Stomach (tissue), 9 donors: ENCODE data around the gene HLA-DOA. TPM values are rescaled to one million over a fixed set of nuclear protein-coding genes. Genes with fewer than 3 reads are reported as not detected.
A peak's percentile ranks its signal among the peaks of the same experiment; 100 is the strongest.

Source experiments
- DNase-seq, 2 donors: peaks; one replicate each; pipeline versions ENCODE4 v3.0.0 to v3.0.0-alpha.2; 2013 to 2019
- H3K27ac ChIP-seq, 5 donors: fragments of 200-600 bp in 4 of 5; sonication (generic) in 4 of 5; one replicate each; pipeline ENCODE4 v1.5.1; 2013 to 2019; ENCODE audit warnings: mild to moderate bottlenecking in 1 of 5, moderate library complexity in 1 of 5
- H3K27me3 ChIP-seq, 3 donors: fragments of 200-600 bp; sonication (generic); one replicate each; pipeline ENCODE4 v1.5.1; 2017 to 2019; ENCODE audit warnings: mixed run types in 1 of 3
- H3K36me3 ChIP-seq, 4 donors: fragments of 200-600 bp; sonication (generic); 1 replicate in 3 of 4; 2 replicates in 1 of 4; pipeline ENCODE4 v1.5.1; 2016 to 2019
- H3K4me1 ChIP-seq, 4 donors: fragments of 200-600 bp; sonication (generic); one replicate each; pipeline ENCODE4 v1.5.1; 2016 to 2019
- H3K4me3 ChIP-seq, 4 donors: fragments of 200-600 bp; sonication (generic) in 3 of 4; one replicate each; pipeline ENCODE4 v1.5.1; 2016 to 2019; ENCODE audit warnings: mild to moderate bottlenecking in 1 of 4
- H3K9me3 ChIP-seq, 4 donors: fragments of 200-600 bp; sonication (generic); one replicate each; pipeline ENCODE4 v1.5.1; 2016 to 2019
- CTCF ChIP-seq, 7 experiments: fragments of 450-650 bp in 4 of 7; fragments of 200-600 bp in 3 of 7; sonication (generic) in 3 of 7; IDR thresholded peaks; one replicate each; pipeline ENCODE4 v1.5.1; 2016 to 2019; ENCODE audit warnings: antibody characterized with exemption in 7 of 7, control low read depth in 2 of 7, mild to moderate bottlenecking in 1 of 7
- EP300 ChIP-seq: sonication (generic); formaldehyde crosslinking; IDR thresholded peaks from one replicate; pipeline ENCODE4 v1.6.1; 2017; ENCODE audit warnings: antibody characterized with exemption
- POLR2A ChIP-seq, 4 donors: fragments of 450-650 bp; IDR thresholded peaks; one replicate each; pipeline ENCODE4 v1.6.1; 2016; ENCODE audit warnings: antibody characterized with exemption in 4 of 4, control low read depth in 2 of 4, mild to moderate bottlenecking in 1 of 4, moderate library complexity in 1 of 4
- POLR2AphosphoS5 ChIP-seq, 3 donors: sonication (generic); formaldehyde crosslinking; IDR thresholded peaks; one replicate each; pipeline ENCODE4 v1.6.1; 2016; ENCODE audit warnings: antibody characterized with exemption in 3 of 3
- WGBS, 5 donors: extraction: QIAGEN DNeasy Blood & Tissue Kit in 3 of 5; methylation state at CpG; one replicate each; pipeline versions ENCODE4 v1.1.5 to v1.1.7; 2013 to 2018; 5-methylcytosine and 5-hydroxymethylcytosine counted together
- intact Hi-C: fragments of 100-400 bp; cut with DNase I; formaldehyde crosslinking; loops from one replicate; pipeline ENCODE4 v1.15.1; 2023; ENCODE audit warnings: low total_unique reads
- polyA plus RNA-seq, 3 donors: library from polyadenylated mRNA; stranded (reverse); fragments of 200-250 nt; gene quantifications; one replicate each; pipeline ENCODE4 v1.2.3, GENCODE V29; 2013
- total RNA-seq, 5 donors: library from RNA; depleted of rRNA; stranded (reverse); fragments of >200 nt; gene quantifications; one replicate each; pipeline versions ENCODE4 v1.1.0 to v1.2.3, GENCODE V29; 2014 to 2016
- donor health status: healthy with polysubstance abuse.
- donor health status: Bipolar disorder and iron deficiency.
- donor health status: healthy.

HLA-DOA gene
- total and polyA plus RNA-seq, 8 donors: 0.45 to 3.9 (median 0.92) TPM; not detected in 1

- 60 to 70% (median 69%) methylated on average over 1 of the region's 1 CpG for WGBS, 5 donors
- DNase-seq: no peak
- TF ChIP-seq CTCF (IDR thresholded peaks at IDR 0.05): no peak
- TF ChIP-seq POLR2AphosphoS5 (IDR thresholded peaks at IDR 0.05): no peak
- no peak for TF ChIP-seq POLR2A (IDR thresholded peaks at IDR 0.05)
- TF ChIP-seq EP300: no peak
- Histone ChIP-seq H3K9me3 (peaks cover 0 to 13% (median 7%) of the 10 kb centered on the region in 4 donors), H3K27me3 (peaks cover 0 to 3% (median 0%) of the 10 kb centered on the region in 3 donors), H3K4me1 (no peaks in the 10 kb centered on the region), H3K36me3 (no peaks in the 10 kb centered on the region), H3K4me3 (no peak overlapping the region), H3K27ac (no peak overlapping the region)
- intact Hi-C loops: no loop called here
Measured at GRCh38 chr6:33036535-33036934, 27.1 kb upstream of the HLA-DOA start.

GRCh38 chr6:33034554-33034953 is 25.2 kb upstream of the HLA-DOA start:
- 97 to 100% (median 97%) methylated on average over 1 of the region's 1 CpG for WGBS, 5 donors
- Histone ChIP-seq H3K36me3 (no peaks in the 10 kb centered on the region), H3K4me1 (no peaks in the 10 kb centered on the region), H3K27ac (no peak overlapping the region), H3K9me3 (peaks cover 0 to 13% (median 7%) of the 10 kb centered on the region in 4 donors), H3K27me3 (peaks cover 0 to 3% (median 0%) of the 10 kb centered on the region in 3 donors), H3K4me3 (no peak overlapping the region)
- intact Hi-C loops: no loop called here
- TF ChIP-seq CTCF (IDR thresholded peaks at IDR 0.05) (no peak), POLR2AphosphoS5 (IDR thresholded peaks at IDR 0.05) (no peak), EP300 (no peak), POLR2A (IDR thresholded peaks at IDR 0.05) (no peak)
- no peak for DNase-seq

GRCh38 chr6:33030245-33030644 is 20.9 kb upstream of the HLA-DOA start:
- Histone ChIP-seq H3K27me3 (no peaks in the 10 kb centered on the region), H3K27ac (peak overlapping the region in 4 of 5 donors; percentile 57 to 76 (median 62)), H3K4me3 (no peak overlapping the region), H3K4me1 (peaks cover 0 to 3% (median 0%) of the 10 kb centered on the region in 4 donors), H3K9me3 (peaks cover 0 to 9% (median 7%) of the 10 kb centered on the region in 4 donors), H3K36me3 (no peaks in the 10 kb centered on the region)
- no peak for DNase-seq
- TF ChIP-seq EP300 (no peak), POLR2AphosphoS5 (IDR thresholded peaks at IDR 0.05) (no peak), CTCF (IDR thresholded peaks at IDR 0.05) (no peak), POLR2A (IDR thresholded peaks at IDR 0.05) (no peak)
- 42 to 76% (median 51%) methylated on average over 3 of the region's 3 CpGs for WGBS, 5 donors
- intact Hi-C loops: no loop called here

GRCh38 chr6:33029328-33030184 is 20.2 kb upstream of the HLA-DOA start:
- WGBS, 5 donors: 41 to 50% (median 44%) methylated on average over 6 of the region's 6 CpGs
- intact Hi-C loops: no loop called here

More at GRCh38 chr6:33029328-33030184, 20.2 kb upstream of the HLA-DOA start:
- no peaks in the 10 kb centered on the region for H3K27me3 ChIP-seq
- H3K27ac ChIP-seq: peak overlapping the region in 4 of 5 donors; percentile 57 to 76 (median 62)
- H3K36me3 ChIP-seq: no peaks in the 10 kb centered on the region
- no peak overlapping the region for H3K4me3 ChIP-seq
- H3K9me3 ChIP-seq: peaks cover 0 to 2% (median 1%) of the 10 kb centered on the region in 4 donors
- H3K4me1 ChIP-seq: peaks cover 0 to 3% (median 0%) of the 10 kb centered on the region in 4 donors
- no peak for TF ChIP-seq CTCF (IDR thresholded peaks at IDR 0.05)
- peak in 2 of 3 donors; percentile 44 to 89 for TF ChIP-seq POLR2AphosphoS5 (IDR thresholded peaks at IDR 0.05)
- DNase-seq: peak; percentile 45 to 68
